Hematopoietic multipotent progenitor cell treated with erythropoietin and hydrocortisone succinate and interleukin-3 and kit ligand, for 15 days (in vitro differentiated cells): ENCODE data around the gene TRAF2.
"Not testable (repeated sequence)": the region's sequence is repeated elsewhere in the genome, so short reads cannot be mapped to it uniquely, and the experiment has no call there.

Source experiments
- DNase-seq: peaks from one replicate; pipeline ENCODE4 v3.0.0-alpha.2; 2015; ENCODE audit warnings: low spot score

TRAF2 gene

DNA sequence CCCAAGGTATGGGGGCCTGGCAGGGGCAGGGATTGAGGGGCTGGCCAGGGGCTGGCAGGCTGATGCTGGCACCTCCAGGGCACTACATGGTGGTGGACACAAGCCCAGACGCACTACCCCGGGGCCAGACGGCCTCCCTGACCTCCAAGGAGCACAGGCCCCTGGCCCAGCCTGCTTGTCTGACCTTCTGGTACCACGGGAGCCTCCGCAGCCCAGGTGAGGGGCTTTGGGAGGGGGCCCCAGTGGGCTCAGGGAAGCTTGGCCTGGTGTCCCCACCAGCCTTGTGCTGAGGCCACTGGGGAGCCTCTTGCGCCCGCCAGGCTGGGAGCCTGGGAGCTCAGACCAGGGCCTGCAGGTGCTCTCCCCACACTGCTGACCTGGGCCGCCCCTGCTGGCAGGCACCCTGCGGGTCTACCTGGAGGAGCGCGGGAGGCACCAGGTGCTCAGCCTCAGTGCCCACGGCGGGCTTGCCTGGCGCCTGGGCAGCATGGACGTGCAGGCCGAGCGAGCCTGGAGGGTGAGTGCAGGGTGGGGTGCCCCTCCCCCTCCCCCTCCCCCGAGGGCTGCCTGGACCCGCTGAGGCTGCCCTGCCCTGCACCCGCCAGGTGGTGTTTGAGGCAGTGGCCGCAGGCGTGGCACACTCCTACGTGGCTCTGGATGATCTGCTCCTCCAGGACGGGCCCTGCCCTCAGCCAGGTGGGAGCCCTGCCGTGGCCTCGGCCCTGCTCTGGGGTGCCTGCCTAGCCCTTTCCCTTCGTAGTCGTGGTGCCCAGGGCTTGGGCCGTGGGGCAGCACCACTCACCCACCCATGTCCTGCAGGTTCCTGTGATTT lies 28.5 kb upstream of the TRAF2 start:
- no peak for DNase-seq

DNA sequence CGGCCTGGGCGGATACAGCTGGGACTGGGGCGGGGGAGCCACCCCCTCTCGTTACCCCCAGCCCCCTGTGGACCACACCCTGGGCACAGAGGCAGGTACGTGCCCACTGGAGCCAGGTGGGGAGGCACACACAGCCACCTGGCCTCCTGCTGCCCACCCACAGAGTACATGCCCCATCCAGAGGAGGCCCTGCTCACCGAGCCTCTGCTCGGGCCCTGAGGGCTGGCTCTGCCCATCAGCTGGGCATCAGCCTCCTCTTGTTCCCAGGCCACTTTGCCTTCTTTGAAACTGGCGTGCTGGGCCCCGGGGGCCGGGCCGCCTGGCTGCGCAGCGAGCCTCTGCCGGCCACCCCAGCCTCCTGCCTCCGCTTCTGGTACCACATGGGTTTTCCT lies 27.9 kb upstream of the TRAF2 start:
- no peak for DNase-seq

DNA sequence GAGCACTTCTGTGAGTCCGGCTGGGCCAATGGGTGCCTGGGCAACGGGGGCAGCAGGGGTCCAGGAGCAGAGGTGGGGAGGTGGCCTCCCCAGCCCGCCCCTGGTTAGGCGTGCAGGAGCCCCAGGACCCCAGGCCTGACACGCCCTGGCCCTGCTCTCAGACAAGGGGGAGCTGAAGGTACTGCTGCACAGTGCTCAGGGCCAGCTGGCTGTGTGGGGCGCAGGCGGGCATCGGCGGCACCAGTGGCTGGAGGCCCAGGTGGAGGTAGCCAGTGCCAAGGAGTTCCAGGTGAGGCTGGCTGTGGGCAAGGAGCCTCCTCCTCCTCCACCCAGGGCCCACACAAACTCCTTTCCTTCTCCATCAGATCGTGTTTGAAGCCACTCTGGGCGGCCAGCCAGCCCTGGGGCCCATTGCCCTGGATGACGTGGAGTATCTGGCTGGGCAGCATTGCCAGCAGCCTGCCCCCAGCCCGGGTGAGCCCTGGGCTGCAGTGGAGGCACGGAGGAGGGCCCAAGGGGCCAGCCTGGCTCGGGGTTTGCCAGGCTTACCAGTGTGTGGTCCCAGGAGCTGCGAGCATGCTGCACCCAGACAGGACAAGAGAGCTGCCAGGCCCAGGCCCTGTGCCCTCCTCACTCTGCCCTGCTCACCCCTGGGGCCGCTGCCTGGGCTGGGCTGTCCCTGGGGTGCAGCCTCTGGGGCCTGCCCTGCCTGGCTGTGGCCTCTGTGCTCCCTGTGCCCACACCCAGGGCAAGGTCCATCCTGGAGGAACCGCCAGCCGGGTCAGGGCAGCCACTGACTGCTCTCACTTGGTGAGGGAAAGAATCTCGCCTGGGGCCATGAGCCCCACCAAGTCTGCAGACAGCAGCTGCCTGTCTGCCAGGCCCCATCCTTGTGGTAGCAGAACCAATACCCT lies 27.2 kb upstream of the TRAF2 start:
- no peak for DNase-seq

DNA sequence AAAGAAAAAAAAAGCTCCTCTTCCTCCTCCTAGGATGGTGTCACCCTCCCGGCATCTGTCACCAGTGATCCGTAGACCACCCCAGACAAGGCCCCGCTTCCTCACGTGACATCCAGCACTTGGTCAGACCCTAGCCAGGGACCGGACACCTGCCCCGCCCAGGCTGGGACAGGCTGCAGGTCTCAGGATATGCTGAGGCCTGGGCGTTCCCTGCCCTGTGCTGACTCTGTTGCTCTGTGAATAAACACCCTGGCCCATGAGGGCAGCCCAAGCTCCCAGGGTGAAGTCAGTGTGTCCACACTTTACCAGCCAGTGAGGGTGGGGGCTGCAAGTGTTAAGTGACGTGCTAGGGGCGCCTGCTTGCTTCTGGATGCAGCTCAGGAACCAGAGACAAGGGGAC lies 25.8 kb upstream of the TRAF2 start:
- no peak for DNase-seq

DNA sequence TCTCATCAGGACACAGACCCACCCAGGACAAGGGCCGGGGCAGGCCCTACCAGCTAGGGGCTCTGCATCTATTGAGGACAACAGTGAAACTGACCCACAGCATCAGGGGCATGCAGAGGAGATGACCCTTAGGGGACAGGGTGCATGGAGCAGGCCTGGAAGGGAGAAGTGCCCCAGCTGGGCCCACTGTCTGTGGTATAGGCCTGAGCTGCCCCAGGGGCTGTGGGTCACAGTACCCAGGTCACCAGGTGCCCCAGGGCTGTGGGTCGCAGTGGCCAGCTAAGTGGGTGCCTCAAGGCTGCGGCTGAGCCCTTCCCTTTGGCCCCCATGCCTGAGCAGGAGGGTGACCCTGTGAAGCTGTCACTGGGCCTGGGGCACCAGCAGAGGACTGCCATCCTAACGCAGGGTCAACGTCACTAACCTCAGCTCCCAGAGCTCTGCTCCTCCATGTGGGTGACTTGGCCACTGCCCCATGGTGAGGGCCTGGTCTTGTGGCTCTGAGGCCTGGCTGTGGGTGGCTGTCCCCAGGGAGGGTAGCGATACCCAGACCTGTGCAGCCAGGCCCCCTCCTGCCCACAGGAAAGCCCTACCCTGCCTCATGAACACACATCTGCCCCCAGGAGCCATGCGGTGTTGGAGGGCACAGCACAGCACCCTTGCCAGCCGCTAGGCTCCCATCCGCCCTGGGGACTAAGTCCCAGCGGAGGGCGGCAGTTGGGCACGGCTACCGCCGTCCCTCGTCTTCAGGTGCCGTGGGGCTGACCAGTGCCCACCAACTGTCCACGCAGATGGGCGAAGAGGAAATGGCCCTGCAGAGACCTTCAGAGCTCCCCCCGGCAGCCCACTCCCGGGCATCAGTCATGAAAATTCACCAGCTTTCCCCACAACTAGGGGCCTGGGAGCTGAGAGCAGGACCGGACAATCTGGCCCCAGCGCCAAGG lies 25.1 kb upstream of the TRAF2 start:
- no peak for DNase-seq

DNA sequence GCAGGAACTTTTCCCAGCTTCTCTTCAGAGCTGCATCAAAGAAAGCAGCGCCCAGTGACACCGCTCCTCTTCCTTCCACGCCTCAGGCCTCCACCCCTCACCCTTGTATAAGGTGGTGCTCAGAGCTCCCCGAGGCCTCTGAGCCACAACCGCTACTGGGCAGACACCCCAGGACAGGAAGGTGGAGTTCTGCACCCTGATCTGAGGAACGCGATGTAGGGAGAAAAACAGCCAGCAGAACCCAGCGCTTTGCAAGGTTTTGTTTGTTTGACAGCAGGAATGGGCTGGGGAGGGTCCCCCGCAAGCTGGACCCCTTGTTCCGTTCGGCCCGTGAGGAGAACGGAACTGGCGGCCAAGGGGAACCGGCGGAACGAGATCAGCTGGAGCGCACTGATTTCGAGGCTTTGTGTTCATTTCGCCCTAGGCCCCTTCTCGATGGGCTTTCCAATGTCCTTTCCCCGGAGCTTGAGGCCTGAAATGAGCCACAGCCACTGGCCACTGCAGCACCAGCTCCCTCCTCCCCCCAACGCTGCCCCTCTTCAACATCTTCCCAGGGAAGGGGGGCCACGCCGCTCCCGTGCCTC lies 24.4 kb upstream of the TRAF2 start:
- DNase-seq: no peak

DNA sequence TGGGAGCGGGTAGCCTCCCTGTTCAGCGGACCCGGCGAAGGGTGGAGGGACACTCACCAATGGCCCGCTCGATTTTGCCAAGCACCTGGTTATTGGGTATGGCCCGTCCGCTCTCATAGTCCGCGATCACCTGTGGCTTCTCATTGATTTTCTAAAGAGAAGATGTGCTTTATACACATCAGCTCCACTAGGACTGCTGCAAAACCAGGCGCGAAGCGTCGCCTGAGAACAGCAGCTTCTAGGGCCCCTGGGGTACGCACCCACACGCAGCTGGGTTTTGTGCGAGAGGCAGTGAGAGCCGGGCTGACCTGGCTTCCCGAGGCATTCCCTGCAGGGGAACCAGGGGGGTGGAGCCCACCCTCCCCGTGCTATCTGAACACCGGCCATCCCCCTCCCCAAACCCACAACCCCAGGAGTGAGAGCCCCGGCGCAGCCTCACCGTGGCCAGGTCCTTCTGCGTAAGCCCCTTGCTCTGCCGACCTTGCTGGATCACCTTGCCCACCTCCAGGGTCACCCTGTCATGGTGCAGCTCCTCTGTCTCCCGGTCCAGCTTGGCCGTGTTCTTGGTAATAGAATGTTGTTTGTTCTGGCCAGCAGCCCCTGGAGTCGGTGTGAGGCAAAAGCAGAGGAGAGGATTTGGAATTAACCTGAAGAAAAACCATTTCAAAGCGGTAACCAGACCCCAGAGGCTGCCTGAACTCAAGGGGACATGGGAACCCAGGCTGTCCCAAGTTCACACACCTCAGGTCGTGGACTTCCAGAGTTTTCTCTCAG lies 23.3 kb upstream of the TRAF2 start:
- DNase-seq: no peak

DNA sequence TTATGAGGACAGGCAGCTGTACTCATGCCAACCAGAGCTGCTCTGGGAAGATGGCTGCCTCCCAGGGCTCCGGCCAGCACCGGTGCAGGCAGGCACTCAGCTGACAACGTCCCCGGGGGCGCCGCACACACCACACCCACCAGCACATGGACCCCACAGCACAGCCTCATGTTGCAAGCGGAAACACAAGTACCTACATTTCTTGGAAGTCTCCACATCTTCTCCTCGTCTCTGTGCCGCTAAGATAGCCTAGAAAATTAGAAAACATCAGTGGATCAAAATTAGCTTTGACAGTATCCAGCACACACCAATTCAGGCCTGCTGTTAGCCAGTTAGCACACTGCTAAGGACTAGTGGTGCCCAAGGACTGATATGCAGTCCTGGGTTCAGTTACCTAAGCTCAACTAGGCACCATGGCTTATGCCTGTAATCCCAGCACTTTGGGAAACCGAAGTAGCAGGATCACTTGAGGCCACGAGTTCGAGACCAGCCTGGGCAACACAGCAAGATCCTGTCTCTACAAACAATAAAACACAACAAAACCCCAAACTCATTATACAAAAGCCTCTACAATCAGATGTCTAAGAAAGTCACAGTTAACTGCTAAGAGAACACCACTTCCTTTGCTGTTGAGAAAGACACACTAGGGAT lies 22.6 kb upstream of the TRAF2 start:
- DNase-seq: no peak

DNA sequence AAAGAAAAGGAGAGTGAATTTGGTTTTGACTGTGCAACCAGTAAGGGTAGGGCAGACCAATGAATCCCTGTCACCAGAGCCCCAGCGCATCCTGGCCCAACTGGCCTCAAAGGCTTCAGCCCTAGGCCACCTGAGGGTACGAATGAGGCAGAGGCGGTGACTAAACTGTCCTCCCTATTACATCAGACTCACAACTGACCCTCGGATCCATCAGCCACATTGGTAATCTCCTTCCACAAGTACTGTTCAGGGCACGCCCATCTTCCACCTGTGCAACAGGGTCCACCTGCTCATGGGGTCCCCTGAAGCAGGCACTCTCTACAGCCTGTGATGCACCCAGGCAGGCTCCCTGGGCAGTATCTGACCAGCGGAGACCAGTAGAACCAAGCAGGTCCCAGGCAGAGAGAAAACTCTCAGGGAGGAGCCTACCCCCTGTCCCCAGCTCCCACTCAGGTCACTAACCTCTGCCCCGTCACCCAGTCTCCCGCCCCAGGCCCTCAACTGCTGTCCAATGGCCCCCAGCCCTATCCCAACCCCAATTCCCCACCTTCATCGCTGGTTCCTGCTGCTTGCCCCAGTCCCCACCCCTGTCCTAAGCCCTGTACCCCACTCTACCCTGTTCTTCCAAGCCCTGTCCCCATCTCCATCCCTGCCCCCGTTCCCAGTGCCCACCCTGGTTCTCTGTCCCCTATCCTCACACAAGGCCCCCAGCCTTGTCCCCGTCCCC lies 21.1 kb upstream of the TRAF2 start:
- no peak for DNase-seq

DNA sequence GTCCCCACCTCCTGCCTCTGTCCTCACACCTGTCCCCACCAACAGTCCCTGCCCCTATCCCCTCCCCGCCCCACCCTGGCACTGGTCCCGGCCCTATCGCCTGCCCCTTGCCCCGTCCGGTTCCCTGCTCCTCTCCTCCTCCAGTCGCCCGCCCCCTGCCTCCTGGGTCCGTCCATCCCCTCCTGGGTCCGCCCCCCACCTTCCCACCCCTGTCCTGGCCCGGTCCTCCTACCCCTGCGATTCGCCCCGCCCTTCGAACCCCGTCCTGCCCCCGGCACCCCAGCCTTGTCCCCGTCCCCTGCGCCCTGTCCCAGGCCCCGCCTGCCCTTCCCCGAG lies 20.6 kb upstream of the TRAF2 start:
- no peak for DNase-seq

DNA sequence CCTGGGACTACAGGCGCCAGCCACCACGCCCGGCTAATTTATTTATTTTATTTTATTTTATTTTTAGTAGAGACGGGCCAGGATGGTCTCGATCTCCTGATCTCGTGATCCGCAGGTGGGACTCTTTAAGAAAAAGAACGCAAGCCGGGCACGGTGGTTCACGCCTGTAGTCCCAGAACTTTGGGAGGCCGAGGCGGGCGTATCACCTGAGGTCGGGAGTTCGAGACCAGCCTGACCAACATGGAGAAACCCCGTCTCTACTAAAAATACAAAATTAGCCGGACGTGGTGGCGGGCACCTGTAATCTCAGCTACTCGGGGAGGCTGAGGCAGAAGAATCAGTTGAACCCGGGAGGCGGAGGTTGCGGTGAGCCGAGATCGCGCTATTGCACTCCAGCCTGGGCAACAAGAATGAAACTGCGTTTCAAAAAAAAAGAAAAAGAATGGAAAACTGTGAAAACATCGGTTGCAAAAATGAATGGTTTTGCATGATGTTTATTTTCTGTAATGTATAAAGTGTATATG lies 19.4 kb upstream of the TRAF2 start:
- DNase-seq: not testable (repeated sequence)

DNA sequence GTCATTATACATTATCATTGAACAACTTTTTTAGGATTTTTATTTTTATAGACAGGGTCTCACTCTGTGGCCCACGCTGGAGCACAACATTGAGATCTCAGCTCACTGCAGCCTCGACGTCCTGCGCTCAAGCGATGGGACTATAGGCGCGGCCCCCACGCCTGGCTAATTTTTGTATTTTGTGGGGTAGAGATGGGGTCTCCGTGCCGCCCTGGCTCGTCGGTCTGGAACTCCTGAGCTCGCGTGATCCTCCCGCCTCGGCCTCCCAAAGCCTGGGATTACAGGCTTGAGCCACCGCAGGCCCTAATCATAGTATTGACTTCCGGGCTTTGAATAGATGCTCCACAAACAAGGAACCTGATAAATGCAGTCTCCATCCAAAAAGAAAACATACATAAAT lies 18.8 kb upstream of the TRAF2 start:
- DNase-seq: no peak

DNA sequence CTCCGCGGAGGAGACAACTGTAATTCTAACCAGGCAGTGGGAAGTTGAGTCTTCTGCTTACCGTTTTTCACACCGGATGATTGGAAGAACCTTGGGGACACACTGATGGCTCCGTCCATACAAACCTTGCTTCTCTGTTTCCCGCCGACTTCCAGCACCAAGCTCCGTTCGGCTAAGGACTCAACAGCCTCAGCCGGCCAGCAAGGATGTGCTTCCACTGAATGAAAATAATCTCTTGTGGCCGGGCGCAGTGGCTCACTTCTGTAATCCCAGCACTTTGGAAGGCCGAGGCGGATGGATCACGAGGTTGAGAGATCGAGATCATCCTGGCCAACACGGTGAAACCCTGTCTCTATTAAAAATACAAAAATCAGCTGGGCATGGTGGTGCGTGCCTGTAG lies 18.4 kb upstream of the TRAF2 start:
- no peak for DNase-seq

DNA sequence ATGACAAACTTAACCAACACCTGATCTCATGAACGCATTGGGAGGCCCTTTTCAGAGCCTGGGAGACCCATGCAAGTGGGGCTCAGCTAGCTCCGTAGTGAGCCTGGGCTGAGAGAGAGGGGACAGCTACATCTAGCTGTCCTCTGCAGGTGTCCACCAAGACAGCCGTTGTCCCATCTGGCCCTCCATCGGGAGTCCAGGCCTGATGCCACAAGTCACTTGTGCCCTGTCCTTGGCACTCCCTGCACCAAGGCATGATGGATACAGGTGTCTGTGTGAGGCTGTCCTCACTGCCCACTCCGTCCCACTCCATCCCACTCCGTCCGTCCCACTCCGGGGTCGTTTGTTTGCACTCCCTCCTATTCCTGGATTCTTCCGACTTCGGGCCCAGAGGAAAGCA lies 17.7 kb upstream of the TRAF2 start:
- DNase-seq: no peak

DNA sequence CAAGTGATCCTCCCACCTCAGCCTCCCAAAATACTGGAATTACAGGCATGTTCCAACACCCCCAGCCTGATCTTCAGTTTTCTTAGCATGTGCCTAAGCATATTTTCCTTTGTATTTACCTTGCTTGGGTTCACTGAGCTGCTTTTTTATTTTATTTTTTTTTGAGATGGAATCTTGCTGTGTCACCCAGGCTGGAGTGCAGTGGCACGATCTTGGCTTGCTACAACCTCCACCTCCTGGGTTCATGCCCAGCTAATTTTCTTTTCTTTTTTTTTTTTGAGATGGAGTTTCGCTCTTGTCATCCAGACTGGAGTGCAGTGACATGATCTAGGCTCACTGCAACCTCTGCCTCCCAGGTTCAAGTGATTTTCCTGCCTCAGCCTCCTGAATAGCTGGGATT lies 16.7 kb upstream of the TRAF2 start:
- DNase-seq: not testable (repeated sequence)

DNA sequence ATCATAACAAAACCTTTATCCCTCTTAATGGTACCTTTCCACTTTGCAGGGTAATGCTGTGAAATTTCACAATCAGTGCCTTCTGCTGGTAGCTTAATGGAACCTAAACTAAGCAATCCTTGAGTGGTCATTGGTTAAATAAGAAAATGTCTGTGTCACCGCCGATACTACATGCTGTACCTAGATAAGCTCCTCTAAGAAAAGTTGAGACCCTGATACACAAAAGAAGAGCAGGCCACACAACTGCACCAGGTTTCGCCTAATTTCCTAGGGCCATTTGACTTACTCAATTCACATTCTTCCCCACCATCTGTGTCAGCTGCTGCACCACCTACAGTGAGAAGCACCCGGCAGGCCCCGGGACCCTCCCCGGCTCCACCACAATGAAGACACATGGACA lies 11.2 kb upstream of the TRAF2 start:
- DNase-seq: no peak

DNA sequence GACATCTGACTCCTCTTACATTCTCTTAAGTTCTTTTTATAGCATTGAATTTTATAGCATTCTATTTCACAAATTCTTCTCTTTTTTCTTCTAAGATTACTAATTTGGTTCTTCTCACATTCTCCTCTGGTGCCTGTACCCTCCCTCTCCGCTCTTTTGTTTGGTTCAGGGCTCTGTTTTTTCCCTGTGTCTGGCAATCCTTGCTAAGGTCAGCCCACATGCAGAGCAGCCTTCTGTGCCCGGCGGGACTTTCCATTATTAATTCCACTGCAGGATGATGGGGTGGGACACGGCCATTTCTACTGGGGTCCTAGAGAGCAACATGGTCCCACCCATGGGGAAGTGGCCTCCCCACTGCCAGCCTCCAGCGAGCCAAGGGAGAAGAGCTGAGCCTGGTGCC lies 9.8 kb upstream of the TRAF2 start:
- no peak for DNase-seq

DNA sequence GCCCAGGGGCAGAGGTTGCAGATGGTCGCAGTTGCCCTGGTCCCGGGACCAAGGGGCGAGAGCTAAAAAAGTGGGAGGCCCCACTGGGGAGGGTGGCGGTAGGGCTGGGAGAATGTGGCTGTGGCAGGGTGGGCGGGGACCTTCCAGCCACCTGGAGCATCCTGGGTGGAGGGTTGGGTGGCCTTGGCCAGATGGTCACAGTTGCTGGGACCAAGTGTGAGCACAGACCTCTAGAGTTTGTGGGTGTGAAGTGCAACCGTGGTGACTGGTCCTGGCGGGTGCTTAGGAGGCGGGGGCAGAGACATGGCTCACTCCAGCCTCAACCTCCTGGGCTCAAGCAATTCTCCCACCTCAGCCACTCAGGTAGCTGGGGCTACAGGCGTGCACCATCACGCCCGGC lies 5.7 kb upstream of the TRAF2 start:
- DNase-seq: no peak

DNA sequence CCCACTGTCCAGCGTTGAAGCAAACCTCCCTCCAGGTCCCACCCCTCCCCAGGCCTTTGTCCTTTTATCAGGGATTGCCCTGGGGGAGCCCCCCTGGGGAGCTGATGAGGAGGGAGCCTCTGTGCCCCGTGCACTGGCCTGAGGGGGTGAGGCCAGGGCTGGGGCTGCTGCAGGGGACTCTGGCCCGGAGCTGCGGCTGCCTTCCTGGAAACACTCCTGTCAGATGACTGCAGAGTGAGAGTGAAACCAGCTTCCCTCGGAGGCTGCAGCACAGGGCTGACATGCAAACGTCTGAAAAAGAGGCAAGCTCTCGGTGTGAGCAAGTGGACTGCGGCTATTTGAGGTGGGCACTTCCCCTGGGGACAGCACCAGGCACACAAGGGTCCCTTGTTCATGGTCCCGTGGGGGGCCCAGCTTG lies 4.6 kb upstream of the TRAF2 start:
- DNase-seq: no peak
